ENCODE data around the gene PAK5.
A peak's percentile ranks its signal among the peaks of the same experiment; 100 is the strongest.
"Not testable (repeated sequence)": the region's sequence is repeated elsewhere in the genome, so short reads cannot be mapped to it uniquely, and the experiment has no call there.

The PAK5 gene

GRCh38 chr20:9672981-9673380, 165.9 kb downstream of the PAK5 start:
- DNase-seq, result no peak

- no peak for DNase-seq
Observed at GRCh38 chr20:9672027-9672426, 166.8 kb downstream of the PAK5 start.

GRCh38 chr20:9668381-9668780, 170.5 kb downstream of the PAK5 start:
- DNase-seq, result no peak

- no peak for DNase-seq
Observed at GRCh38 chr20:9663423-9663822, 175.5 kb downstream of the PAK5 start.

GRCh38 chr20:9660236-9660868, 178.5 kb downstream of the PAK5 start:
- DNase-seq, result no peak

GRCh38 chr20:9647741-9648140, 191.1 kb downstream of the PAK5 start:
- DNase-seq, result no peak

- no peak for DNase-seq
Observed at GRCh38 chr20:9646375-9646774, 192.5 kb downstream of the PAK5 start.

- DNase-seq, result no peak
Observed at GRCh38 chr20:9642882-9643281, 196.0 kb downstream of the PAK5 start.

GRCh38 chr20:9641499-9642000, 197.3 kb downstream of the PAK5 start:
- DNase-seq, result not testable (repeated sequence)

- DNase-seq, result no peak
Observed at GRCh38 chr20:9637889-9638288, 201.0 kb downstream of the PAK5 start.

- no peak for DNase-seq
Observed at GRCh38 chr20:9635750-9636149, 203.1 kb downstream of the PAK5 start.

GRCh38 chr20:9634327-9634726, 204.5 kb downstream of the PAK5 start:
- no peak for DNase-seq

- no peak for DNase-seq
Observed at GRCh38 chr20:9632991-9633390, 205.9 kb downstream of the PAK5 start.

GRCh38 chr20:9632265-9632664, 206.6 kb downstream of the PAK5 start:
- no peak for DNase-seq

GRCh38 chr20:9630554-9630953, 208.3 kb downstream of the PAK5 start:
- no peak for DNase-seq

- DNase-seq, result no peak
Observed at GRCh38 chr20:9629831-9630230, 209.0 kb downstream of the PAK5 start.

GRCh38 chr20:9628589-9628988, 210.3 kb downstream of the PAK5 start:
- DNase-seq, result no peak

GRCh38 chr20:9628141-9628540, 210.7 kb downstream of the PAK5 start:
- DNase-seq, result no peak

GRCh38 chr20:9627219-9627618, 211.7 kb downstream of the PAK5 start:
- DNase-seq, result no peak

GRCh38 chr20:9626357-9626756, 212.5 kb downstream of the PAK5 start:
- DNase-seq, result no peak

- DNase-seq, result no peak
Observed at GRCh38 chr20:9617940-9618339, 220.9 kb downstream of the PAK5 start.

- peak; percentile 57 for DNase-seq
Observed at GRCh38 chr20:9616833-9617461, 221.9 kb downstream of the PAK5 start.

- DNase-seq, result no peak
Observed at GRCh38 chr20:9616455-9616805, 222.4 kb downstream of the PAK5 start.

GRCh38 chr20:9615766-9616454, 223.0 kb downstream of the PAK5 start:
- no peak for DNase-seq

Measured in CD4-positive, alpha-beta T cell treated with Interleukin-17A for 4 hours (primary cell).